HepG2 (cell line): Measurements from ENCODE around the gene GRB10.

Source experiments
- HOXA5 ChIP-seq: sonication (generic); formaldehyde crosslinking; IDR thresholded peaks from 2 replicates; pipeline ENCODE4 v1.4.0; 2020; ENCODE audit warnings: missing genetic modification reagents
- KAT2B ChIP-seq: fragments of 150-350 bp; IDR thresholded peaks from 2 replicates; pipeline ENCODE4 v1.6.1; 2014; ENCODE audit warnings: low read depth, low read length, borderline replicate concordance
- ZNF512 ChIP-seq: sonication (generic); formaldehyde crosslinking; IDR thresholded peaks from 2 replicates; pipeline ENCODE4 v1.4.0; 2020; ENCODE audit warnings: mild to moderate bottlenecking, missing genetic modification reagents

GRCh38 chr7:50584793-50585408 lies 197.8 kb downstream of the GRB10 start:
- TF ChIP-seq HOXA5 (CRISPR knock-in tag) (no peak), KAT2B (no peak), ZNF512 (CRISPR knock-in tag) (no peak)
